HG03039 (cell line): ENCODE data around the gene NLE1.
"Not testable (repeated sequence)": the region's sequence is repeated elsewhere in the genome, so short reads cannot be mapped to it uniquely, and the experiment has no call there.

Source experiments
- ATAC-seq: cut with Tn5 transposase; IDR thresholded peaks from one replicate; pipeline ENCODE4 v1.9.1; 2021; ENCODE audit warnings: mild to moderate bottlenecking, moderate library complexity; ENCODE audit not compliant: unreplicated experiment

The NLE1 gene

DNA sequence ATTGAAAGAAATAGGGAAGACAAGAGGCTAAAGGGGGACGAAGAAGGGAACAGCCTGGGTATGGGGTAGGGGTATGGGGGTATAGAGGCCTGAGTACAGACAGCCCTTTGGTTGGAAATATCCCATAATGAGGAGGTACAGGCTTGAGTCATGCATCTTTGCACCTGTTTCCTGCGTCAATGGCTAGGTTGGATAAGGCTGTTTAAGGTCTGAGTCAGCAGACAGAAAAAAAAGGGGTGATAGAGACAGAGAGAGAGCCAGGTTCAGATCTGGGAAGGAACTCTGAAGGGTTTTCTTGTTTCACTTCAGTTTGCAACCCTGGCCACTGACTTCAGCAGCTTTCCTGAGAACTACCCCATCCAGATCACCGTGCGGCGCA lies 12.1 kb downstream of the NLE1 start:
- no peak for ATAC-seq

DNA sequence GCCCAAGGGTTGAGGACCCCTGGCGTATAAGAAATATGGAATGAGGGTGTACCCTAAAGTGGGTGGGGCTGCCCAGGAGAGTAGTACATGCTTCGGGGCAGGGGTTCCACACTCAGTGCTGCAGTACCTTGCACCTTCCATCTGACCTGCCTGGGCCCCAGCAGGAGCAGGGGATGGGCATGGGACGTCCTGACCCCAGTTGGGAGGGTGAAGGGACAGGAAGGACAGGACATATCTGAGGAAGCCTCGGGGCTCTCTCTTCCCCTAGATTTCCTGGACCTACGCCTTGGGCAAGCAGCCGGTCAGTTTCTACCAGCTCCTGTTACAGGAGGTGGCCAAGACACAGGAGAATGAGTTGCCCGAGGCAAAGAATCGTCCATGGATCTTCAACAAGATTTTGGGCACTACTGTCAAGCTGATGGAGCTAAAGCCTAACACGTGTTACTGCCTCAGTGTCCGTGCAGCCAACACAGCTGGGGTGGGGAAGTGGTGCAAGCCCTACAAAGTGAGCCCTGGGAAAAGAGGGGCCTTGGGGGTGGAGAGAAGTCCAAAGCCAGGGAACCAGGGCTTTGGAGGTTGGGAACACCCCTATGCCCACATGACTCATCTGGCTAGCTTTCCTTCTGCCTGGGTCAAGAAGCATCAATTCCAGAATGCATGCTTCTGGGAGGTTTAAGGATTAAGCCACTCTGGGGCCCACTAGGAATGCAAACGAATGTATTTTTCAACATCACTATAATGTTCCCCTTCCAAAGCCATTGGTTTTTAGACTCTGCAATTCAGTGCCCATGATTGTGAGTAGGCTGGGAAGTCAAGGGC lies 12.7 kb downstream of the NLE1 start:
- ATAC-seq, result no peak

DNA sequence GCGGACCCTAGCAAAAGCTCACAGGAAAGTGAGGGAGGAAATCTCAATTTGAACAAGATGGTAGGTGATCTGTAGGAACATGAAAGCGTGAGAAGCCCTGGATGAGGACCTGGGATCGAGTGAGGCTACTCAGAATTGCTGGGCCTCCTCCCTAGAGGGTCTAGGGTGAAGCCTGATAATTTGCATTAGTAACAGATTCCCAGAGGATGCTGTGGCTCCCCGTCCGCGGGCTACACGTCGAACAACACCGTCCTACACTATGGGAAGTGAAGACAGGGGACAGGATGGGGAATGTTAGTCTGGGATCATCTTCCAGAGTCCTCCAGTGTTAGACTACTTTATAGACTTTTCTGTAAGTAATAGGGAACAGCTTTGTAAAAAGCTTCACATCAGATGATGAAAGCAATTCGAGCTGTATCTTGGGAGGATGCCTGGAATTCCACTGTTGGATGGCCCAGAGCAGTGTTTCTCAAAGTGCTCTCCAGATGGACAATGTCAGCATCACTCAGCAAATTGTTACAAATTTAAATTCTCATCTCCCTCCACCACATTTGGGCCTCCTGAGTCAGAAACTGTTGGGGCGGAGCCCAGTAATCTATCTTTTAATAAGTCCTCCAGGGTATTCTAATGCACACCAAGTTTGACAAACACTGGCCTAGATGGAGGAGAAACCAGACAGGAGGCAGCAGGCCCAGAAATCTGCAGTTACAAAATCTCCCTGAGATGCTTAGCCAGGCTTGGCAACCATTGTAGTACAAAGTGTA lies 14.2 kb downstream of the NLE1 start:
- ATAC-seq, result no peak

DNA sequence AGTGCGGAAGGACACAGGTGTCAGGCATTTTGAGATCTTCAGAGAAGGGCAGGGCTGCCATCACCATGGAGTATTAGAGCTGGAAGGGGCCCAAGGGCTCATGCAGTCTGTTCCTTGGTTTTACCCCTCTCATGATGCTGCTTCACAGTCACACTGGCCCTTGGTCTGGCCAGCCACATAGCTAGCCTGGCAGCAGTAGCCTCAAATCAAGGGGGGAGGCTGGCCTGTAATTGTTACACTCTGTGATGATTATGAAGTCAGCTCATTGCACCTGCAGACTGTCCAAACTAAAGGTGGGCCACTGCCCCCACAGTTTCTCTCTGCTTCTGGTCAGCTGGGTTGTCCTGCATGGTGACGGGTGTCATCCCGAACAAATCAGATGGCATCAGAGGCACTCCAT lies 20.8 kb downstream of the NLE1 start, which contains the start of gene FNDC8:
Gene FNDC8 (plus strand): TSS at position 301 of the 400 bp plus-strand sequence. CDS start 79 bp downstream, at position 380.
- no peak for ATAC-seq

- peak; percentile 75 for ATAC-seq
These were observed 22.5 kb downstream of the NLE1 start, which contains the start of gene RAD51D for GRCh38 chr17:35119370-35120165. Gene RAD51D (minus strand): TSS chr17:35119860. CDS start chr17:35119613, 247 bp downstream.

- ATAC-seq, result no peak
These were observed 24.1 kb downstream of the NLE1 start for GRCh38 chr17:35117984-35118383.

- no peak for ATAC-seq
These were observed 25.3 kb downstream of the NLE1 start for GRCh38 chr17:35116845-35117244.

- ATAC-seq, result not testable (repeated sequence)
These were observed 31.3 kb downstream of the NLE1 start for GRCh38 chr17:35110791-35111190.

DNA sequence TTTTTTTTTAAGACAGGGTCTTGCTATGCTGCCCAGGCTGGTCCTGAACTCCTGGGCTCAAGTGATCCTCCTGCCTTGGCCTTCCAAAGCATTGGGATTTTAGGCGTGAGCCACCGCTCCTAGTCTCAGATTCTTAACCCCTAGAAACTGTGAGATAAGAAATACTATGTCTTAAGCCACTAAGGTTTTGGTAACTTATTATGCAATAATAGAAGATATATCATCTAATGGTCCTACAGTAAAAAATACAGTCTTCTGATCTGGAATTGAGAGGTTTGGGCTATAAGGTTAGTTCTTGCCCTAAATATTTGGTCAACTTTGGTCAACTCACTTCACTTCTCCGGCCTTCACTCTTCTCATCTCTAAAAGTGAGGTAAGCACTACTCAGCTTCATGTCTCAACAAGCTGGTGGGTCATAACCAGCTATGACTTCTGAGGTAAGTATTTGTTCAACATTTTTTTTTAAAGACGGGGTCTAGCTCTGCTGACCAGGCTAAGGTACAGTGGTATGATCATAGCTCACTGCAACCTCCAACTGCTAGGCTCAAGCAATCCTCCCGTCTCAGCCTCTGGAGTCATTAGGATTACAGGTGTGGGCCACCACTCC lies 37.2 kb downstream of the NLE1 start:
- no peak for ATAC-seq

GRCh38 chr17:35103271-35103670 lies 38.8 kb downstream of the NLE1 start:
- no peak for ATAC-seq

GRCh38 chr17:35101725-35102124 lies 40.4 kb downstream of the NLE1 start:
- ATAC-seq, result no peak

GRCh38 chr17:35101036-35101435 lies 41.1 kb downstream of the NLE1 start:
- ATAC-seq, result no peak

GRCh38 chr17:35099908-35100307 lies 42.2 kb downstream of the NLE1 start:
- no peak for ATAC-seq

DNA sequence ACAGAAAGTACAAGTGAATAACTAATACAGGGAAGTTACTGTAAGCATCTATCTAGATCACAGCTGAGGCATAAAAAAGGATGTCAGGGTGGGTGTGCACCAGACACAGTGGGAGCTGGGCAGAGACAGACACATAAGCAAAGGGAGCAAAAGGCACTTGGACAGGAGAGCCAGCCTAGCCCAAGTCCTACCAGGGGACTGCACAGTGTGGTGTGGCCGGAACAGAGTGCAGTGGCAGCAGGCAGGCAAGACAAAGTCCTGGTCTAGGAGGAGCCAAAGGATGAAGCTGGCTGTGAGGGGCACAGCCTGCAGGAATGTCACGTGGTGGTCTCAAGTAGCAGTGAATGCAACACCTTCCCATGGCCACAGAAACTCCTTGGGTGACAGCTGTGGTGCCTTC lies 44.3 kb downstream of the NLE1 start:
- ATAC-seq, result no peak

DNA sequence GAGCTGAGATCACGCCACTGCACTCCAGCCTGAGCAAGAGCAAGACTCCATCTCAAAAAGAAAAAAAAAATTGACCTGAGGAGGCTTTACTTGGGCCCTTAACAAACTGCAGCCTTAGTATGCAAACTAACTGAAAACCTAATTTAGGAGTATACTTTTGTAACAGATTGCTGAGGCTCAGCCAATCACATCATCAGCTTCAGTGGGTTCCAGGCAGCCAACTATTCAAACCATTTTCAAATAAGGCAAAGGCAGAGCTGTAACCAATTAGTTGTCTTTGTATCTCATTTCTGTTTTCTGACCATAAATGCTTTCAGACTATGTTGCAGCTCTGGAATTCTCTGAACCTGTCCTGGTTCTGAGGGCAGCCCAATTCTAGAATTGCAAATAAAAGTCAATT lies 46.4 kb downstream of the NLE1 start:
- ATAC-seq, result no peak

- ATAC-seq, result no peak
These were observed 47.2 kb downstream of the NLE1 start for GRCh38 chr17:35094902-35095301.

DNA sequence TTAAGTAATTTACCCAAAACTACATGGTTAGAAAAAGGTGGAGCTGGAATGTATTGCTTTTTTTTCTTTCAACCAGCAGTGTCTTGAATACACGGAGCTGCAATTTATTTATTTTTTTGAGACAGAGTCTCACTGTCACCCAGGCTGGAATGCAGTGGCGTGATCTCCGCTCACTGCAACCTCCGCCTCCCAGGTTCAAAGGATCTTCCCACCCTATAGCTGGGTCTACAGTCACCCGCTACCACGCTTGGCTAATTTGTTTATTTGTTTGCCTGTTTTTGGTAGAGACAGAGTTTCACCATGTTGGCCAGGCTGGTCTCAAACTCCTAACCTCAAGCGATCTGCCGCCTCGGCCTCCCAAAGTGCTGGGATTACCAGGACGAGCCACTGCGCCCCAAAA lies 51.4 kb downstream of the NLE1 start:
- not testable (repeated sequence) for ATAC-seq

DNA sequence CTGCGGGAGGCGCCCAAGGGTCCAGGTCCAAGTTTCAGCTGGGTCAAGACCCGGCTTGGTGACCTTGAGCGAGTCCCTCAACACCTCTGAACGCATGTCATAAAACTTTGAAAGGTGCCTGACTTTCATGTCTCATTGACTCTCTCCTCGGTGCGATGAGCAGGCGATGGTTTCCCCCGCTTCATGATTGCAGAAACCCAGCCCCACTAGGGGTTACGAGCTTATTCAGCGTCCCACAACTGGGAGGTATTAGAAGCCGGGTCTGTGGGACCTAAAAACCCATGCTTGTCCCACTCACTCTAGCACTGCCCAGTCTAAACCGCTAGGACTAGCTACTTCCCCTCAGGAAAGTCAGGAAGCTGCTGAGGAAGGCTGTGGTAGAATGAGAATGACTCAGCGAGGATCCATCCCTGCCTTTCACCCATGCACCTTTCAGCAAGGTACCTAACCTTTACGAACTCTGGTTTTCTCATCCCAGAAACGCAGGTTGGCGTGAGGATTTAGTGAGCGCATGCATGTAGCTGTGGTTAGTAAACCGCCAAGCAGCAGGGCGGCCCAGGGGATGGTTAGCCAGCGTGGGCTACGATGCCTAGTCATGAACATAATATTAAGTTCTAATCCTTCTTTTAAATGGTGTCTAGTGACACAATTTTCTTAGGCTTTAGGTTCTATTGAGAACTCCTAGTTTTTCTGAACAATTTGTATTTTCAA lies 52.4 kb downstream of the NLE1 start:
- no peak for ATAC-seq

DNA sequence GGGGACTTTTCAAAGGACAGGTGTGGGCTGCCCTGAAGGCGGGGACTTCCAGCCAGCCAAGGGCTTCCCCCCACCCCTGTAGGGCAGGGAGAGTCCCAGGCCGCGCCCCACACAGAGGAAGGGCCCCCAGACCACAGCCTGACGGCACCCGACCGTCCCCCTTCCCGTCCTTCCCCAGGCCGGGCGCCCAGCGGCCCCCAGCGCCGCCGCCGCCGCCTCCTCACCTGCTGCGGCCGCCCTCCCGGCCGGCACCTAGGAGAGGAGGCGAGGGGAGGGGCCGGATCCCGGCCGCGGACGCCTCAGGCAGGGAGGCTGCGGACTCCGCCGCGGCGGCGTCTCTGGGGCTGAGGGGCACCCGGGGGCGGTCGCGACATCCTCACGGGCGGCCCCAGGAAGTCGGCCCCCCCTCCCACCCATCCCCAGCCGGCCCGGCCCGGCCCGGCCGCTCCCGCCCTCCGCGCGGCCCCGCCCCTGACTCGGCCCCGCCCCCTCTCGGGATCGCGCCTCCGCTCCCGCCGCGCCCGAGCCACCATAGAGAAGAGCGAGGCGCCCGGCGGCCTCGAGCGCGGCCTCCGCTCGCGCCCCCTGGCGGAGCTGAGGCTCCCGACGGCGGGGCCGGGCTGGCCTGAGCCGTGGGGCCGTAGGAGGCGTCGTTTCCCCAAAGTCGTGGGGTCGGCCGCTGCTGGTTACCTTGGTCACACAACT lies 53.1 kb downstream of the NLE1 start:
- ATAC-seq, result peak; percentile 68
